ENCODE data around the gene SLC6A1.

The SLC6A1 gene

GRCh38 chr3:10992943-10993728 lies 588 bp downstream of the SLC6A1 start:
- no peak for DNase-seq (ENCODE audit: low read depth in 3 of 3, low spot score in 1 of 3)

GRCh38 chr3:10993729-10994065 lies 1.1 kb downstream of the SLC6A1 start:
- no peak for DNase-seq (ENCODE audit: low read depth in 3 of 3, low spot score in 1 of 3)

GRCh38 chr3:10994306-10994705 lies 1.8 kb downstream of the SLC6A1 start:
- DNase-seq (ENCODE audit: low read depth in 3 of 3, low spot score in 1 of 3) = no peak

- DNase-seq (ENCODE audit: low read depth in 3 of 3, low spot score in 1 of 3) = no peak
These were observed 3.3 kb downstream of the SLC6A1 start for GRCh38 chr3:10995871-10996270.

GRCh38 chr3:10996345-10997013 lies 3.9 kb downstream of the SLC6A1 start:
- no peak for DNase-seq (ENCODE audit: low read depth in 3 of 3, low spot score in 1 of 3)

- no peak for DNase-seq (ENCODE audit: low read depth in 3 of 3, low spot score in 1 of 3)
These were observed 4.6 kb downstream of the SLC6A1 start for GRCh38 chr3:10997196-10997595.

- no peak for DNase-seq (ENCODE audit: low read depth in 3 of 3, low spot score in 1 of 3)
These were observed 6.0 kb downstream of the SLC6A1 start for GRCh38 chr3:10998542-10998941.

- DNase-seq (ENCODE audit: low read depth in 3 of 3, low spot score in 1 of 3) = no peak
These were observed 6.9 kb downstream of the SLC6A1 start for GRCh38 chr3:10999221-11000107.

GRCh38 chr3:11000528-11000927 lies 8.0 kb downstream of the SLC6A1 start:
- no peak for DNase-seq (ENCODE audit: low read depth in 3 of 3, low spot score in 1 of 3)

GRCh38 chr3:11001020-11001657 lies 8.6 kb downstream of the SLC6A1 start:
- no peak for DNase-seq (ENCODE audit: low read depth in 3 of 3, low spot score in 1 of 3)

- no peak for DNase-seq (ENCODE audit: low read depth in 3 of 3, low spot score in 1 of 3)
These were observed 9.1 kb downstream of the SLC6A1 start for GRCh38 chr3:11001658-11002021.

GRCh38 chr3:11002371-11002807 lies 9.8 kb downstream of the SLC6A1 start:
- no peak for DNase-seq (ENCODE audit: low read depth in 3 of 3, low spot score in 1 of 3)

- no peak for DNase-seq (ENCODE audit: low read depth in 3 of 3, low spot score in 1 of 3)
These were observed 12.0 kb downstream of the SLC6A1 start for GRCh38 chr3:11004563-11004962.

GRCh38 chr3:11005686-11006256 lies 13.2 kb downstream of the SLC6A1 start:
- no peak for DNase-seq (ENCODE audit: low read depth in 3 of 3, low spot score in 1 of 3)

GRCh38 chr3:11006986-11007933 lies 14.7 kb downstream of the SLC6A1 start:
- no peak for DNase-seq (ENCODE audit: low read depth in 3 of 3, low spot score in 1 of 3)

- no peak for DNase-seq (ENCODE audit: low read depth in 3 of 3, low spot score in 1 of 3)
These were observed 17.4 kb downstream of the SLC6A1 start for GRCh38 chr3:11009898-11010297.

GRCh38 chr3:11010426-11011165 lies 18.0 kb downstream of the SLC6A1 start:
- no peak for DNase-seq (ENCODE audit: low read depth in 3 of 3, low spot score in 1 of 3)

GRCh38 chr3:11014253-11014652 lies 21.7 kb downstream of the SLC6A1 start:
- DNase-seq (ENCODE audit: low read depth in 3 of 3, low spot score in 1 of 3) = no peak

GRCh38 chr3:11014752-11015151 lies 22.2 kb downstream of the SLC6A1 start:
- no peak for DNase-seq (ENCODE audit: low read depth in 3 of 3, low spot score in 1 of 3)
